Measurements from ENCODE around the gene EML2. TPM values are rescaled to one million over a fixed set of nuclear protein-coding genes. Genes with fewer than 3 reads are reported as not detected.

The EML2 gene
- total and polyA plus RNA-seq, 2 of the 8 experiments (the other 6 are each of a cell fraction or from before 2014, with no cell fraction given): 28.8 to 29.4 TPM

DNA sequence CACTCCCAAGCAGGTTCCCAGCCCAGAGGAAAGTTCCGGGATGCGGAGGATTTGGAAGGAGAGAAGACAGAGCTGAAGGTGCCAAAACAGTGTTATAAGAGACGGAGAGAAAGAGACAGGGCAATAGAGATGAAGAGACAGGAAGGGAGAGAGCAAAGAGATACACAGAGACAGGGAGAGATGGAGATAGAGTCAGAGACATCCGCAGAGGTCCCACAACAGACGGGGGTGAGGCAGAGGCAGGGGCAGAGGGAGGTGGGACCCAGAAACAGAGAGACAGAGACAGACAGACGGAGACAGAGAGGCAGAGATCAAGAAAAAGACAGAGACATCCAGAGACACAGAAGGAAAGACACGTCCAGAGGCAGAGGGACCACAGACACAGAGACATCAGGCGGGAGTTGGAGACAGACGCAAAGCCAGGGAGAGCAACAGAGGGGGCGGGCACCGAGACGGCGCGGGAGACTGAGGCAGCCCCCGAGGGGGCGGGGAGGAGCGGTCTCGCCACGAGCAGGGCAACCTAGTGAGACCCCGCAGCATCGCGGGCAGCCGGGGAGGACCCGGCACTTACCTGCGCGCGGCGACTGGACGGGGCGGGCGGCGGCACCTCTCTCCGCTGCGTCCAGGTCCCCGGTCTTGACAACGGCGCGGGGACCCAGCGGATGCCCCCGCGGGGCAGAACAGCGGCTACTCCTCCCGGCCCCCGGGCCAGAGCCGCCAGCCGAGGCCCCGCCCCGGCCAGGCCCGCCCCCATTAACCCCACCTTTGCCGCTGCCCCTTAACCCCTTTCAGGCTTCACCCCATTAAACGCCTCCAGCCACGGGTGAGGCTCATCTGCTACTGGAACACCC lies 37.4 kb downstream of the EML2 start, which contains the start of gene GPR4:
Gene GPR4, minus strand, starts transcription at position 689 of the 851 bp plus-strand sequence. CDS start 10,346 bp downstream, outside the sequence.
- no peak within 1 kb of the TSS for H3K4ac ChIP-seq (replicated peaks; ENCODE audit: insufficient read length, low read depth, low read length)
- peaks cover 36 to 56% (median 49%) of the 10 kb centered on the region in 4 experiments for H3K27me3 ChIP-seq (replicated peaks in 1 of 4; ENCODE audit: control insufficient read depth in 3 of 4, extremely low read depth in 1 of 4, insufficient read depth in 3 of 4, low read length in 3 of 4)
- H3K23ac ChIP-seq (ENCODE audit: insufficient read length): no peak within 1 kb of the TSS
- no peak within 1 kb of the TSS; the same call in 1 of the 2 replicates for H2AK5ac ChIP-seq (ENCODE audit: low read depth, low read length)
- DNase-seq (ENCODE audit: low read depth in 1 of 2, low spot score in 2 of 2): peak in 1 of 2 experiments; percentile 82
- no peaks in the 10 kb centered on the region for H3K36me3 ChIP-seq (ENCODE audit: control insufficient read depth in 2 of 4, insufficient read depth in 4 of 4, low read length in 3 of 4)
- no peak within 1 kb of the TSS for H2AFZ ChIP-seq (ENCODE audit: low read length)
- H4K20me1 ChIP-seq (replicated peaks in 1 of 2; ENCODE audit: control insufficient read depth in 1 of 2, insufficient read depth in 2 of 2, low read length in 2 of 2): no peaks in the 10 kb centered on the region
- peak within 1 kb of the TSS; percentile 12 to 53 (median 24) for H3K4me3 ChIP-seq (ENCODE audit: extremely low read depth in 1 of 4, insufficient read depth in 2 of 4, low read depth in 3 of 4, low read length in 4 of 4)
- no peaks in the 10 kb centered on the region for H3K79me2 ChIP-seq (ENCODE audit: control insufficient read depth in 1 of 2, insufficient read depth in 2 of 2, low read length in 2 of 2)
- H3K14ac ChIP-seq (ENCODE audit: insufficient read length): no peak within 1 kb of the TSS
- POLR2A ChIA-PET (ENCODE audit: partially characterized antibody): interaction anchor here (0.6 to 1.9 kb wide), 5 partner anchors 18 to 163 kb away, joined by 3 to 5 read pairs (median 3); no protein-coding TSS in a partner anchor
- H4K8ac ChIP-seq (ENCODE audit: extremely low read depth, insufficient read depth, low read length): no peak within 1 kb of the TSS
- no peak for FAIRE-seq
- H4K5ac ChIP-seq (ENCODE audit: insufficient read length, low read depth, low read length): no peak within 1 kb of the TSS
- H3K27ac ChIP-seq (ENCODE audit: low read depth, low read length): no peak within 1 kb of the TSS
- H2BK5ac ChIP-seq (ENCODE audit: low read depth, low read length): no peak within 1 kb of the TSS
- no peak within 1 kb of the TSS for H3K56ac ChIP-seq (replicated peaks; ENCODE audit: insufficient read length, low read depth, low read length)
- peak within 1 kb of the TSS; percentile 62 to 74 for H3K4me2 ChIP-seq (ENCODE audit: insufficient read depth in 1 of 2, low read depth in 2 of 2, low read length in 2 of 2)
- H3K18ac ChIP-seq (ENCODE audit: extremely low read depth, low read length): no peak within 1 kb of the TSS; the same call in 1 of the 2 replicates
- H3K79me1 ChIP-seq (ENCODE audit: low read depth, low read length): no peaks in the 10 kb centered on the region
- 9% methylated on average over 25 of the region's 52 CpGs; no CpG with 5 or more reads in 1 of the 2 experiments for WGBS, 2 experiments (ENCODE audit: extremely low coverage in 1 of 2, insufficient coverage in 1 of 2, insufficient read length in 1 of 2, insufficient replicate concordance in 2 of 2, low coverage in 1 of 2, low lambda C conversion rate in 2 of 2, missing lambda C conversion rate in 1 of 2)
- peaks cover 13% of the 10 kb centered on the region; the same call in 1 of the 2 replicates for H3K23me2 ChIP-seq (ENCODE audit: low read depth, low read length)
- H3K9me3 ChIP-seq (ENCODE audit: insufficient read depth in 2 of 2, low read depth in 1 of 2, low read length in 1 of 2): no peaks in the 10 kb centered on the region
- H2BK20ac ChIP-seq (ENCODE audit: low read length): no peak within 1 kb of the TSS
- H2BK120ac ChIP-seq (replicated peaks; ENCODE audit: low read depth, low read length): no peak within 1 kb of the TSS
- H2BK12ac ChIP-seq (ENCODE audit: low read depth, low read length): peak within 1 kb of the TSS; percentile 39; the same call in 1 of the 2 replicates
- CTCF ChIA-PET (ENCODE audit: partially characterized antibody): interaction anchor here (1.0 to 9.6 kb wide), 5 partner anchors 13 to 44 kb away, joined by 4 to 135 read pairs (median 6); partner anchors contain the start of gene EML2
- peaks cover 12 to 23% (median 13%) of the 10 kb centered on the region in 4 experiments for H3K4me1 ChIP-seq (replicated peaks in 1 of 4; ENCODE audit: control insufficient read depth in 3 of 4, insufficient read depth in 4 of 4, low read length in 3 of 4)
- peak within 1 kb of the TSS; percentile 61; the same call in 1 of the 2 replicates for H2BK15ac ChIP-seq (ENCODE audit: low read length)
- H4K91ac ChIP-seq (replicated peaks; ENCODE audit: insufficient read length, low read length): no peak within 1 kb of the TSS
- H3K9ac ChIP-seq (replicated peaks in 1 of 4; ENCODE audit: extremely low read depth in 1 of 4, low read depth in 3 of 4, low read length in 3 of 4): no peak within 1 kb of the TSS
- TF ChIP-seq SP4 (IDR thresholded peaks at IDR 0.05; ENCODE audit: low read length): no peak
- TF ChIP-seq KDM4A (IDR thresholded peaks at IDR 0.05; ENCODE audit: low read depth, low read length, severe bottlenecking): peak; percentile 34
- TF ChIP-seq BCL11A (IDR thresholded peaks at IDR 0.05; ENCODE audit: low read depth in 2 of 2, low read length in 2 of 2): no peak
- TF ChIP-seq, protein P1, sequence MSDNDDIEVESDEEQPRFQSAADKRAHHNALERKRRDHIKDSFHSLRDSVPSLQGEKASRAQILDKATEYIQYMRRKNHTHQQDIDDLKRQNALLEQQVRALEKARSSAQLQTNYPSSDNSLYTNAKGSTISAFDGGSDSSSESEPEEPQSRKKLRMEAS (IDR thresholded peaks at IDR 0.05): 0 out of 2 replicates have a peak, but pooled peaks have one; percentile 28
- TF ChIP-seq, protein P2, sequence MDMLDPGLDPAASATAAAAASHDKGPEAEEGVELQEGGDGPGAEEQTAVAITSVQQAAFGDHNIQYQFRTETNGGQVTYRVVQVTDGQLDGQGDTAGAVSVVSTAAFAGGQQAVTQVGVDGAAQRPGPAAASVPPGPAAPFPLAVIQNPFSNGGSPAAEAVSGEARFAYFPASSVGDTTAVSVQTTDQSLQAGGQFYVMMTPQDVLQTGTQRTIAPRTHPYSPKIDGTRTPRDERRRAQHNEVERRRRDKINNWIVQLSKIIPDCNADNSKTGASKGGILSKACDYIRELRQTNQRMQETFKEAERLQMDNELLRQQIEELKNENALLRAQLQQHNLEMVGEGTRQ (IDR thresholded peaks at IDR 0.05; ENCODE audit: low read length): no peak
- TF ChIP-seq ASH2L (IDR thresholded peaks at IDR 0.05; ENCODE audit: low read length): peak; percentile 26
- no peak for TF ChIP-seq KDM5A (IDR thresholded peaks at IDR 0.05; ENCODE audit: low read length)
- peak; percentile 92 for TF ChIP-seq FOSL1 (IDR thresholded peaks at IDR 0.05; ENCODE audit: insufficient read depth, low read depth, low read length)
- TF ChIP-seq RNF2 (IDR thresholded peaks at IDR 0.05; ENCODE audit: borderline replicate concordance, low read depth, low read length, missing control alignments, poor library complexity, severe bottlenecking): peak; percentile 2

Data from H1 (cell line).